Stomach smooth muscle (tissue), 2 donors: ENCODE measurements around the gene BIK.

ENCODE experiments used
- H3K27ac ChIP-seq: one replicate; pipeline ENCODE4 v1.7.0; 2013; ENCODE audit warnings: mild to moderate bottlenecking, low read length, inconsistent platforms
- H3K27me3 ChIP-seq, 2 donors: one replicate each; pipeline ENCODE4 v1.7.0; 2013; ENCODE audit warnings: low read length in 2 of 2; ENCODE audit not compliant: insufficient read depth in 2 of 2, control insufficient read depth in 1 of 2
- H3K36me3 ChIP-seq, 2 donors: one replicate each; pipeline ENCODE4 v1.7.0; 2013; ENCODE audit warnings: low read length in 2 of 2; ENCODE audit not compliant: control insufficient read depth in 2 of 2, insufficient read depth in 2 of 2
- H3K4me1 ChIP-seq: one replicate; pipeline ENCODE4 v1.7.0; 2013; ENCODE audit warnings: low read length; ENCODE audit not compliant: control insufficient read depth, insufficient read depth
- H3K4me3 ChIP-seq, 2 donors: one replicate each; pipeline ENCODE4 v1.7.0; 2013; ENCODE audit warnings: low read length in 2 of 2
- H3K9ac ChIP-seq, 2 donors: one replicate each; pipeline ENCODE4 v1.7.0; 2013; ENCODE audit warnings: low read length in 2 of 2, mild to moderate bottlenecking in 1 of 2
- H3K9me3 ChIP-seq, 2 donors: one replicate each; pipeline ENCODE4 v1.7.0; 2013; ENCODE audit warnings: low read length in 2 of 2; ENCODE audit not compliant: control insufficient read depth in 2 of 2
- donor health status: healthy.
- donor health status: Pancreatic carcinoma.

BIK gene

DNA sequence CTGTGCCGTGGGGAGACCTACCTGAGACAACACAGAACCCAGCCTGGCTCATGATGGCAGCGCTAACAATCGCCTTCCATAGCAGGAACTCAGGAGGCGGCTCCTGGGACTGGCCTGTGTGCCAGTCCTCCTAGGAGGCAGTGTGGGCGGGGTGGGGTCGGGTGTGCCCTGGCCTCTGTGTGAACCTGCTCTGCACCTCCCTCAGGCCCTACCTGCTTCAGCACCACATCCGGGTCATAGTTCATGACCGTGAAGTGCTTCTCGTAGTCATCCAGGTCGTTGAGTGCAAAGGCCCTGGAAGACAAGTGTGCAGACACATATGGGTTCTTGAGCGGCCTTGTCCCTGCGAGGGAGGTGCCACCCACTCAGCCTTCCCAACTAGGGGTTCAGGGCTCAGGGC, 61.1 kb downstream of the BIK start:
- Histone ChIP-seq H3K9ac (no peak overlapping the region), H3K27me3 (no peaks in the 10 kb centered on the region), H3K27ac (no peak overlapping the region), H3K4me3 (no peak overlapping the region), H3K9me3 (no peaks in the 10 kb centered on the region), H3K4me1 (no peaks in the 10 kb centered on the region), H3K36me3 (peaks cover 14 to 39% of the 10 kb centered on the region in 2 donors)

DNA sequence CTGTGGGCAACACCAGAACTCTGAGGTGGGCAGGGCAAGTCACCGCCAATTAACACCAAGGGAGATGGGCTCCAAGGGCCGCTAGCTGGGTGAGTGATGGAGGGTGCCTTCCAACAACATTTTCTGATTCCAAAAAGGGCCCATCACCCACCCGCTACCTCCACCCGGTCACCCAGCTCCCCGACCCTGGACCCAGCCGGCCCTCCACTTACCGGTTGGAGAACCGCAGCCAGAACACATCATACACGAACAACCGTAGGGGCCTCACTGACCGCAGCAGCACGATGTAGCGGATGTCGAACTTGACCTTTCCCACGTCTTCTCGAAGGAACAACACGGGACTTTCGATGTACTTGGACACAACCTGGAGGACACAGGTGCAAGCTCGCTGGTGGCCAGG, 61.6 kb downstream of the BIK start:
- Histone ChIP-seq H3K4me1 (no peaks in the 10 kb centered on the region), H3K9me3 (no peaks in the 10 kb centered on the region), H3K4me3 (no peak overlapping the region), H3K27ac (no peak overlapping the region), H3K36me3 (peaks cover 14 to 39% of the 10 kb centered on the region in 2 donors), H3K27me3 (no peaks in the 10 kb centered on the region), H3K9ac (no peak overlapping the region)

DNA sequence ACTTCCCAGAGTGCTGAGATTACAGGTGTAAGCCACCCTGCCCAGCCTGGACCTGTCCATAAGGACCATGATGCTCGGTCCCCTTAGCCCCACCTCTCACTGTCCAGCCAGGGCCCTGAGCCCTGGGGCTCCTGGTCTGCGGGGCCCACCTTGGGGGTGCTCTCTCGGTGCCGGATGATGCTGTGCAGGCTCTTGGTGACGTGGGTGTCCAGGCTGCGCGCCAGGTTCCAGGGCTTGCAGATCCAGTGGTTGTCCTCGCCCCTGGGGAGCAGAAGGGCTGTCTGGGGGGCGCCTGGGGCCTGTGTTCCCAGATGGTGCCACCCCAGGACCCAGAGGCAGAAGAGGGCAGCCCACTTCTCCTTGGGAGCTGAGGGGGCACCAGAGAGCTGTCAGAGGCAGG, 63.0 kb downstream of the BIK start:
- Histone ChIP-seq H3K4me1 (no peaks in the 10 kb centered on the region), H3K4me3 (no peak overlapping the region), H3K27ac (no peak overlapping the region), H3K36me3 (peaks cover 14 to 37% of the 10 kb centered on the region in 2 donors), H3K9me3 (no peaks in the 10 kb centered on the region), H3K9ac (no peak overlapping the region), H3K27me3 (no peaks in the 10 kb centered on the region)

DNA sequence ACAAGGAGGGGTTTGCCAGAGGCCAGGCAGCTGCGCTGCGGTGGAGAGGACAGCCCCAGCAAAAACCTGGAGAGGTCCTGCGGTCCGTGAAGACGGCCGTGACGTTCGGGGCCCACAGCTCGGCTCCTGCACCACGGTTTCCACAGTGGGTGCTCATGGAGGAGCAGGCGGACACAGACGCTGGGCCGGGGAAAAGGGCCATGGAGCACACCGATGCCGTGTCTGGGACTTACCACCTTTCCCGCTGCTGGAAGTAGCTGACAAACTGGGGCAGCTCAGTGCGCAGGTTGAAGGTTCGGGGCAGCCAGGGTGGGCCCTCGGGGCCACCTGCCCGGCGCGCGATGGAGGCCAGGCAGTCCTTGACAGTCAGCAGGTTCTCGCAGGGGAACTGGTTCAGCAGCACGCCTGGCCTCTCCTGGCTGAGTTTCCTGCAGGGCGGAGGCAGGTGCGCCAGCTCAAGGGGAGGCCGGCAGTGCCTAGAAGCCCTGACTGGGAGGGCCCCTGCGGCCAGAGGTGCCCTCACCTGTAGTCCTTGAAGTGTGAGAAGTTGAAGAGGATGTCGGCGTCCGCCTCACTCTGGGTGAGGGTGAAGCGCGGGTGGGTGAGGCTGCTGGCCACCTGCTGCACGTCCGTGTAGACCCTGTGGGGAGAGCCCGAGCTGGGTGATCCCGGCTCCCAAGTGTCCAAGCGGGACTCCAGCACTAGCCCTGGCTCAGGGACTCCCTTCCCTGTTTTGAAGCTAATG, 63.6 kb downstream of the BIK start:
- H3K36me3 ChIP-seq, result peaks cover 19 to 43% of the 10 kb centered on the region in 2 donors
- H3K27me3 ChIP-seq, result no peaks in the 10 kb centered on the region
- no peaks in the 10 kb centered on the region for H3K4me1 ChIP-seq
- no peak overlapping the region for H3K27ac ChIP-seq
- H3K4me3 ChIP-seq, result no peak overlapping the region
- no peak overlapping the region for H3K9ac ChIP-seq
- no peaks in the 10 kb centered on the region for H3K9me3 ChIP-seq

DNA sequence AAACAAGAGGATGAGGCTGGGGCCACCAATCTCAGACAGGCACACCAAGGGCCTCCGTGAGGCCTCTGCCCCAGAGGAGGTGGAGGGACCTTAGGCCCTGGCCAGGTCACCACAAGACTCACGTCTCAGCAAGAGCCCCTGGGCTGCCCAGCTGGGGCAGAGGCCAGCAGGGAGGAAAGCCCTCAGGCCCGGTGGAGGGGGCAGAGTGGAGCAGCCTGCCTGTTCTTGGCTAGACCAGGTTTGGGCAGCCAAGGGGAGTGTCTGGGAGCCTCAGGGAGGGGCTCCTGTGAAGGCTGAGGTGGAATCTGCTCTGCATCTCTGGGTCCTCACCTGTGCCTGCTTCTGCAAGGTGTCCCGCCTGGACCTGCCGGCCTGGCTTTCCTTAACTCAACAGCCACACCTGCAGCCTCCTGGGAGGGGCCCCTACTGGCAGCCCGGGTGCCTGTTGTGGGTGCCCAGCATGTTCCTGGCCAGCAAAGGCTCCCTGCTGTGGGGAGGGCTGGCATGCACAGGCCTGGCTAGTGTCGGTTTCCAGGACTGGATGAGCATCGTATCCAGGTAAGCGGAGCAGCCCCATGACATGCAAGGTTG, 64.5 kb downstream of the BIK start:
- H3K9me3 ChIP-seq, result no peaks in the 10 kb centered on the region
- H3K9ac ChIP-seq, result no peak overlapping the region
- peaks cover 27 to 50% of the 10 kb centered on the region in 2 donors for H3K36me3 ChIP-seq
- no peaks in the 10 kb centered on the region for H3K27me3 ChIP-seq
- H3K27ac ChIP-seq, result no peak overlapping the region
- H3K4me3 ChIP-seq, result no peak overlapping the region
- no peaks in the 10 kb centered on the region for H3K4me1 ChIP-seq

DNA sequence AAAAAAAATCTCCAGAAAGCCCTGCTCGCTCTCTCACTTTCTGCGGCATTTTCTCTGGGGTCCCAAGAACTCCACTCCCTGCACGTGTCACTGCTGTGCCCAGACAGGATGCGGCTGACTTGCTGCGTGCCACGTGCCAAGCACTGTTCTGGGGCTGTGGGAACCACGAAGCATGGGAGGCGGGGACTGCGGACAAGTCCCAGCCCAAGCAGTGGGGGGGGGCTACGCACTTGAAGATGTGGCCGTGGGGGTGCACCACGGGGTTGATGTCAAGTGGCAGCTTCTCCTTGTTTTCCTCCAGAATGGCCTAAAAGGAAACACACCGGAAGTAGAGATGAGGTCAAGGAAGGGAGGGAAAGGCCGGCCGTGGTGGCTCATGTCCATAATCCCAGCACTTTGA, 65.5 kb downstream of the BIK start:
- no peak overlapping the region for H3K27ac ChIP-seq
- H3K4me3 ChIP-seq, result no peak overlapping the region
- no peak overlapping the region for H3K9ac ChIP-seq
- no peaks in the 10 kb centered on the region for H3K9me3 ChIP-seq
- no peaks in the 10 kb centered on the region for H3K4me1 ChIP-seq
- no peaks in the 10 kb centered on the region for H3K27me3 ChIP-seq
- H3K36me3 ChIP-seq, result peaks cover 23 to 46% of the 10 kb centered on the region in 2 donors

DNA sequence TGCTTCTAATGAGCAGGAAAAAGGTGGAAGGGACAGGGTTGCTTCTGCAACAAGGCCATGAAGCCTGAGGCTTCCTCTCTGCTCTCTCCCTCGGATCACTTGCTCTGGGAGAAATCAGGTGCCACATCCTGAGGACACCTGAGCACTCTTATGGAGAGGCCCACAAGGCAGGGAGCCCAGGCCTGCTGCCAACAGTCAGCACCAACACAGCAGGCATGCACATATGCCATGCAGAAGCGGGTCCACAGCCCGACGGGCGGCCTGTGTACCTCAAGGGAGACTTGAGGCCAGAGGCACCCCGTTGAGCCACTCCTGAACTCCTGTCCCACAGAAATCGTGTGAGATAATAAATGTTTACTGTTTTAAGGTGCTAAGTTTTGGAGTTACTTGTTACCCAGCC, 66.9 kb downstream of the BIK start:
- peaks cover 22 to 43% of the 10 kb centered on the region in 2 donors for H3K36me3 ChIP-seq
- no peak overlapping the region for H3K27ac ChIP-seq
- no peaks in the 10 kb centered on the region for H3K27me3 ChIP-seq
- no peaks in the 10 kb centered on the region for H3K9me3 ChIP-seq
- H3K4me1 ChIP-seq, result no peaks in the 10 kb centered on the region
- H3K4me3 ChIP-seq, result no peak overlapping the region
- no peak overlapping the region for H3K9ac ChIP-seq
